Nephron (organoid): ENCODE measurements around the gene FGG.

Experiments used
- H3K27ac Mint-ChIP-seq, 3 experiments: 2 replicates each; pipeline ENCODE4 v1.8.0; 2020; ENCODE audit warnings: mixed read lengths in 3 of 3, mild to moderate bottlenecking in 2 of 3, moderate library complexity in 1 of 3
- H3K27me3 Mint-ChIP-seq: 2 replicates; pipeline ENCODE4 v1.8.0; 2021; ENCODE audit warnings: low read depth, mild to moderate bottlenecking, moderate library complexity, mixed read lengths
- H3K36me3 Mint-ChIP-seq: 2 replicates; pipeline ENCODE4 v1.8.0; 2020; ENCODE audit warnings: low read depth, mixed read lengths
- H3K4me1 Mint-ChIP-seq: 2 replicates; pipeline ENCODE4 v1.8.0; 2020; ENCODE audit warnings: mixed read lengths
- H3K4me3 Mint-ChIP-seq, 3 experiments: 2 replicates each; pipeline ENCODE4 v1.8.0; 2020; ENCODE audit warnings: mild to moderate bottlenecking in 3 of 3, mixed read lengths in 3 of 3, moderate library complexity in 2 of 3
- H3K9me3 Mint-ChIP-seq: 2 replicates; pipeline ENCODE4 v1.8.0; 2020; ENCODE audit warnings: mixed read lengths
- TF ChIP-seq, protein P1 (sequence below), 3 experiments: fragments of 200-600 bp; sonication (generic); IDR thresholded peaks; one replicate each; pipeline ENCODE4 v1.5.0; 2021; ENCODE audit warnings: antibody characterized with exemption in 3 of 3; ENCODE audit not compliant: unreplicated experiment in 3 of 3

Gene FGG

DNA sequence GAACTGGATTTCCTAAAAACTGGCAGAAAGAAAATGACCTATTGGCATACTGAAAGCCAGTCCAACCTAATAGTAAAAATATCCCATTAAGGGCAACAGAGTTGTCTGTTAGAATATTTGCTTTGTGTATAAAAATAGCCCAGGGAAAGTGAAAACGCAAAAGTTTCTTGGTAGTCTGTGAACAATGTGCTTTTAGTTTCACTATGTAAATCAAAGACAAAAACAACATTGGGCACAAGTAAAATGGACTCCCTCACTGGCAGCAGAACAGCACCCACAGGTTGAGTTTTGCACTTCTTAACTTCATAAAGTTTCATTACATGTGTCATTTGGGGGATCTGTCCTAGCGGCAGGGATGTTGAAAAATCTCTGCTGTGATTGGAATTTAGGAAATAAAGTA is 4.3 kb upstream of the FGG start:
- H3K36me3 Mint-ChIP-seq = no peaks in the 10 kb centered on the region
- H3K4me1 Mint-ChIP-seq = no peaks in the 10 kb centered on the region
- TF ChIP-seq, protein P1, sequence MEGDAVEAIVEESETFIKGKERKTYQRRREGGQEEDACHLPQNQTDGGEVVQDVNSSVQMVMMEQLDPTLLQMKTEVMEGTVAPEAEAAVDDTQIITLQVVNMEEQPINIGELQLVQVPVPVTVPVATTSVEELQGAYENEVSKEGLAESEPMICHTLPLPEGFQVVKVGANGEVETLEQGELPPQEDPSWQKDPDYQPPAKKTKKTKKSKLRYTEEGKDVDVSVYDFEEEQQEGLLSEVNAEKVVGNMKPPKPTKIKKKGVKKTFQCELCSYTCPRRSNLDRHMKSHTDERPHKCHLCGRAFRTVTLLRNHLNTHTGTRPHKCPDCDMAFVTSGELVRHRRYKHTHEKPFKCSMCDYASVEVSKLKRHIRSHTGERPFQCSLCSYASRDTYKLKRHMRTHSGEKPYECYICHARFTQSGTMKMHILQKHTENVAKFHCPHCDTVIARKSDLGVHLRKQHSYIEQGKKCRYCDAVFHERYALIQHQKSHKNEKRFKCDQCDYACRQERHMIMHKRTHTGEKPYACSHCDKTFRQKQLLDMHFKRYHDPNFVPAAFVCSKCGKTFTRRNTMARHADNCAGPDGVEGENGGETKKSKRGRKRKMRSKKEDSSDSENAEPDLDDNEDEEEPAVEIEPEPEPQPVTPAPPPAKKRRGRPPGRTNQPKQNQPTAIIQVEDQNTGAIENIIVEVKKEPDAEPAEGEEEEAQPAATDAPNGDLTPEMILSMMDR (IDR thresholded peaks at IDR 0.05; ENCODE audit: unreplicated experiment in 3 of 3) = no peak
- H3K9me3 Mint-ChIP-seq = no peaks in the 10 kb centered on the region
- no peak overlapping the region for H3K27ac Mint-ChIP-seq
- peaks cover 7% of the 10 kb centered on the region for H3K27me3 Mint-ChIP-seq
- no peak overlapping the region for H3K4me3 Mint-ChIP-seq

GRCh38 chr4:154616287-154616686 is 3.8 kb upstream of the FGG start:
- no peaks in the 10 kb centered on the region for H3K9me3 Mint-ChIP-seq

GRCh38 chr4:154615211-154615610 is 2.8 kb upstream of the FGG start:
- Mint-ChIP-seq H3K27me3 (peaks cover 1% of the 10 kb centered on the region), H3K36me3 (no peaks in the 10 kb centered on the region), H3K27ac (no peak overlapping the region), H3K4me1 (no peaks in the 10 kb centered on the region), H3K4me3 (no peak overlapping the region), H3K9me3 (no peaks in the 10 kb centered on the region)
- TF ChIP-seq, protein P1 (IDR thresholded peaks at IDR 0.05; ENCODE audit: unreplicated experiment in 3 of 3) = no peak

More at GRCh38 chr4:154616287-154616686, 3.8 kb upstream of the FGG start:
- TF ChIP-seq, protein P1 (IDR thresholded peaks at IDR 0.05; ENCODE audit: unreplicated experiment in 3 of 3) = no peak
- no peaks in the 10 kb centered on the region for H3K4me1 Mint-ChIP-seq
- no peak overlapping the region for H3K27ac Mint-ChIP-seq
- peaks cover 4% of the 10 kb centered on the region for H3K27me3 Mint-ChIP-seq
- H3K4me3 Mint-ChIP-seq = no peak overlapping the region
- H3K36me3 Mint-ChIP-seq = no peaks in the 10 kb centered on the region

DNA sequence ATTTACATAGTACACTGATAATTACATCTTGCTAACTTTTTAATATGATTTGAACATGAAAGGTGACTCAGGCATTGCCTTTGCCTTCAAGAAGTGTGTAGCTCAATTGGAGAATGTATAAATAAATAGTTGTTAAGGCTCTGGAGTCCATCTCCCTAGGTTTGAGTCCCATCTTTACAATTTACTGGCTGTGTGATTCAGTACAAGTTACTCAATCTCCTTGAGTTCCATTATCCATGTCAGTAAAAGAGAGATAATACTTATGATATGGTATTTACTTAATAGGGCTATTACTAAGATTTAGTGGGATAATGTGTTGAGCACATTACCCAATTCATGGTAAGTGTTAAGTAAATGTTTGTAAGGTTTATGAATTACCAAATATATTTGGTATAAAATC is 1.9 kb upstream of the FGG start:
- Mint-ChIP-seq H3K27me3 (peaks cover 1% of the 10 kb centered on the region), H3K36me3 (no peaks in the 10 kb centered on the region), H3K4me1 (no peaks in the 10 kb centered on the region), H3K27ac (no peak overlapping the region), H3K9me3 (no peaks in the 10 kb centered on the region), H3K4me3 (no peak overlapping the region)
- TF ChIP-seq, protein P1 (IDR thresholded peaks at IDR 0.05; ENCODE audit: unreplicated experiment in 3 of 3) = no peak

DNA sequence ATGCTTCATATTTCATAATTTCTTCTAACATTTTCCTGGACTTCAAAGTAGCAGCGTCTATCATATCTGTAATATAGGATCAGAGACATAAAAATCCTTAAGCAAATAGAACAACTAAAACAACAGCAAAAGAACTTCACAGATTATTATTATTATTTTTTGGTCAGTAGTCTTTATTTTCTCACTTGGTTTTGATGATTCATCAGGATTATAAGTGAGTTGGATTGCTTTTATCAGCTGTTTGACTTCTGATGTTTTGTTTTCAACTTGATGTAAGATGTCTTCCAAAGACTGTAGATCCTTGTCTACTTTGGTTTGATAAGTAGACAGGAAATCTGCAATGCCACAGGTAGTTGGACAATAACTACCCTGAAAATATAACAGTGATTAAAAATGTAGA is 623 bp downstream of the FGG start:
- Mint-ChIP-seq H3K4me1 (no peaks in the 10 kb centered on the region), H3K27me3 (peaks cover 13% of the 10 kb centered on the region), H3K9me3 (no peaks in the 10 kb centered on the region), H3K27ac (no peak overlapping the region), H3K4me3 (no peak overlapping the region), H3K36me3 (no peaks in the 10 kb centered on the region)
- TF ChIP-seq, protein P1 (IDR thresholded peaks at IDR 0.05; ENCODE audit: unreplicated experiment in 3 of 3) = no peak

DNA sequence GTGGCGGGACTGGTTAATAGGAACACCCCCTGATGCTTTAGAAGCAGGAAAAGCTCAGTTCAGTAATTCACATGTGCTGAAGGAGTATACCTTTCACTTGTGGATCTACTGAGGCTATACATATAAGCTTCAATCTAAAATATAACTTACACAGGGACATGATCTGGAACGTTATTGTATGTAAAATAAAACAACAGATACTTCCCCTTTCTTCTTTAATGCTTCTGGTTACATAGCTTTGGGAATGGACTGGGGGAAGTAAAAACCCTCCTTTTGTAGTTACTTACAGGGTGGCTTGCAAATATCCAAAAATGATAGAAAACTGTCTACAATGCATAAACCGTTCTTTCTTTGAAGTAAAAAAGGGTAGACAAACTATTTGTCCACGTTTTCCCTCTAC is 1.9 kb downstream of the FGG start:
- Mint-ChIP-seq H3K27ac (no peak overlapping the region), H3K4me1 (no peaks in the 10 kb centered on the region), H3K27me3 (peaks cover 13% of the 10 kb centered on the region), H3K36me3 (no peaks in the 10 kb centered on the region), H3K9me3 (no peaks in the 10 kb centered on the region), H3K4me3 (no peak overlapping the region)
- TF ChIP-seq, protein P1 (IDR thresholded peaks at IDR 0.05; ENCODE audit: unreplicated experiment in 3 of 3) = no peak
